AG04449 (cell line): Measurements from ENCODE around the gene CNTN2.

Experiments
- CTCF ChIA-PET: fragments of 350-600 bp; formaldehyde crosslinking; extraction: SDS; loops from one replicate; lab custom pipeline; 2021; ENCODE audit warnings: antibody characterized with exemption; lab: Yijun Ruan, JAX
- POLR2A ChIA-PET: fragments of 400-600, 350-600 bp; formaldehyde crosslinking; extraction: SDS; loops from one replicate; lab custom pipeline; 2020; ENCODE audit warnings: antibody characterized with exemption, inconsistent platforms; lab: Yijun Ruan, JAX
- DNase-seq: peaks from one replicate; pipeline ENCODE4 v3.0.0-alpha.2; 2010; ENCODE audit warnings: low read depth, low spot score
- H3K4me3 ChIP-seq: 2 replicates; pipeline ENCODE4 v1.5.1; 2011; ENCODE audit warnings: low read depth, mild to moderate bottlenecking, control low read depth, low read length
- TF ChIP-seq, protein P1 (sequence below): IDR thresholded peaks from one replicate; pipeline ENCODE4 v1.5.1; 2011; ENCODE audit warnings: mild to moderate bottlenecking, moderate library complexity, low read length, control low read depth, inconsistent platforms; ENCODE audit not compliant: insufficient read depth; ENCODE audit errors: missing control alignments

CNTN2 gene

DNA sequence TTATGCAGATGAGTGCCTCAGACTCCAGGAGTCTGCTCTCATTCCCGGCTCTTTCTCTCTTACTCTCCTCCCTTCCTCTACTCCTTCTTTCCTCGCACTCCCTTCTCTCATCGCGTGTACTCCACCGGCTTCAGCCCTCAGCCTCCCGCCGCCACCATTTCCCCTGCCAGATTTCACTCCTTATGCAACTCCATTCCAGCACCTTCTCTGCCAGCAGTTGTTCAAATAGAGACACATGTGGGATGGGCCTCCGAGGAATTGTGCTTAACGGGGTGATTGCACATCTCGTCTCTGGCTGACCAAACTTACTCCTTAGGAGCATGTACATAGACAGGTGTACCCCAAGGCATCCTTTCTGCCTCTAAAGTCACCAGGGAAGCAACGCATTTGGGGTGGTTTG, 2.1 kb downstream of the CNTN2 start:
- DNase-seq: no peak
- POLR2A ChIA-PET: no interaction called here
- CTCF ChIA-PET: interaction anchor here (2.0 kb wide), 1 partner anchor 16 kb away, joined by 14 read pairs; no protein-coding TSS in a partner anchor
- no peak overlapping the region for H3K4me3 ChIP-seq
- TF ChIP-seq, protein P1, sequence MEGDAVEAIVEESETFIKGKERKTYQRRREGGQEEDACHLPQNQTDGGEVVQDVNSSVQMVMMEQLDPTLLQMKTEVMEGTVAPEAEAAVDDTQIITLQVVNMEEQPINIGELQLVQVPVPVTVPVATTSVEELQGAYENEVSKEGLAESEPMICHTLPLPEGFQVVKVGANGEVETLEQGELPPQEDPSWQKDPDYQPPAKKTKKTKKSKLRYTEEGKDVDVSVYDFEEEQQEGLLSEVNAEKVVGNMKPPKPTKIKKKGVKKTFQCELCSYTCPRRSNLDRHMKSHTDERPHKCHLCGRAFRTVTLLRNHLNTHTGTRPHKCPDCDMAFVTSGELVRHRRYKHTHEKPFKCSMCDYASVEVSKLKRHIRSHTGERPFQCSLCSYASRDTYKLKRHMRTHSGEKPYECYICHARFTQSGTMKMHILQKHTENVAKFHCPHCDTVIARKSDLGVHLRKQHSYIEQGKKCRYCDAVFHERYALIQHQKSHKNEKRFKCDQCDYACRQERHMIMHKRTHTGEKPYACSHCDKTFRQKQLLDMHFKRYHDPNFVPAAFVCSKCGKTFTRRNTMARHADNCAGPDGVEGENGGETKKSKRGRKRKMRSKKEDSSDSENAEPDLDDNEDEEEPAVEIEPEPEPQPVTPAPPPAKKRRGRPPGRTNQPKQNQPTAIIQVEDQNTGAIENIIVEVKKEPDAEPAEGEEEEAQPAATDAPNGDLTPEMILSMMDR: no peak

DNA sequence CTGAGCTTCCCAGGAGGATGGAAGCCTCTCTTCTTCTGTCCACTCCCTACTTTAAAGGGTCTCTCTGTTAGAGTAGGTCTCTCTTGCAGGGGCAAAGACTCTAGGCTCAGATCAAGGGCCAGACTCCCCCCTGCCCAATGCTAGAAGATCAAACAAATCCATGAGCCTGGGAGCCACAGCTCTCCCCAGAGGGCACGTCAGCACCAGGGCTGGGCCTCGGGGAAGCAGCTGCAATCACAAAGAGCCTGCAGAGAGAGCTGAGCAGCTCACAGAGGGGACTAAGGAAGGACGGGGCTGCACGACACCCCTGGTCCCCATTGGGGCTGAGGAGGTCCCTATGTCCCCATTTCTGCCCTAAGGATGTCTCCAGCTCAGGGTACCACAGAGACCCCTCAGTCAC, 3.9 kb downstream of the CNTN2 start:
- ChIA-PET CTCF (interaction anchor here (1.3 kb wide), 1 partner anchor 14 kb away, joined by 16 read pairs; no protein-coding TSS in a partner anchor), POLR2A (no interaction called here)
- no peak for DNase-seq
- TF ChIP-seq, protein P1: no peak
- no peak overlapping the region for H3K4me3 ChIP-seq

DNA sequence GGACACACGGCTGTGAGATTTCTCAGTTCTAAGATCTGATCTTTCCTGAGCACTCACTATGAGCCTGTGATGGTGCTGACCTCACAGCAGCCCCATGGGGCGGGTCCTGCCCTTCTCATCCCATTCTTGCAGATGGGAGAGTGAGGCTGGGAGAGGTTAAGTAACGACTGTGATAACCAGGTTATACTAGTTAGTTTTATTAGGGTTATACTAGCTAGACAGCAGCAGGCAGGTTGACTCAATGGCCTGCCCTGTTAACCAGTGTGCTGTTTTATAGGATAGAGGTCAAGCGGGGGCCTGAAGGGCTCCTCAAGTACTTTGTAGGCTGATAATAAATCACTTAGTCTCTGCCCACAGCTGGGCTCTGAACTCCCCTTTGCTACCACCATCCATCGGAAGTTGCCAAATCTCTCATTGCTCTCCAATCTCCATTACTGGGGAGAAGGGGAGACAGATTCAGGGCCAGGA, 4.8 kb downstream of the CNTN2 start:
- CTCF ChIA-PET: interaction anchor here (0.8 to 7.8 kb wide), 2 partner anchors 14 to 72 kb away, joined by 3 to 90 read pairs; no protein-coding TSS in a partner anchor
- POLR2A ChIA-PET: no interaction called here

DNA sequence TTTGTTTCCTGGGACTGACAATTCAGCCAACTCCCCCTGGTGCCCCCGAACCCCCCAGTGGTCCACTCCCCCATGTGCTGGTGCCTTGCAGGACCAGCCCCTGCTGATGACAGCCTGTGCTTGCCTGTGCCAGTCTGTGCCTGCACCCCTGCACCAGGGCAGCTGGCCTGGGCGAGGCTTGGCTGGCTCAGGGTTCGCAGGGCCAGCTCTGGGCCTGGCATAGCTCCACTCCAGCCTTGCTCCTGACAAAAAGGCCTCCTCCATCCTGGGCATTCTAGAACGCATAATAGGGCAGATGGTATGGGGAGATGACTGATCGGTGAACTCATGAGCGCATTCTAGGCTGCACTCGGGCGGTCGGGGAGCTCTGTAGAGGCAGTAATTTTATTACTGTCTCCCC, 5.4 kb downstream of the CNTN2 start:
- no peak overlapping the region for H3K4me3 ChIP-seq
- ChIA-PET CTCF (interaction anchor here (0.8 to 7.8 kb wide), 3 partner anchors 13 to 72 kb away, joined by 3 to 90 read pairs (median 3); no protein-coding TSS in a partner anchor), POLR2A (no interaction called here)
- TF ChIP-seq, protein P1: no peak
- no peak for DNase-seq

More for the DNA sequence above, 4.8 kb downstream of the CNTN2 start:
- no peak overlapping the region for H3K4me3 ChIP-seq
- DNase-seq: no peak
- TF ChIP-seq, protein P1: no peak

DNA sequence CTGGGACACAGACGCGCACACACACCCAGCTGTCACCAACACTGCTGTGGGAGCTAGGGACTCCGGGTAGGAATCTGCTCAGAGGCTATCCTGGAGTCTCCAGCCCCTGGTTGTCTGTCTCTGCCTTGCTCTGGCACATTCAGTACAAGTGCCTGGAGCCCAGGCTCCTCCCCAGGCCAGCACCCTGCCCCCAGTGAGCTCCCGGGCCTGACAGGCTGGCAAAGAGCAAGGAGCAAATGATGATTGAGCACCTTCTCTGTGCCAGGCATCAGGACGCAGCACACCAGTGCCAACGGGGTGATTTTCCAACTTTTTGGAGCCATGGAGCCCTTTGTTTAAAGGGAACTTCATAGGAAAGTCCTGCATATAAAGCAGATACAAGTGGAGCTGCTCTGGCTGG, 6.5 kb downstream of the CNTN2 start:
- ChIA-PET CTCF (interaction anchor here (0.9 to 7.8 kb wide), 2 partner anchors 11 to 12 kb away, joined by 3 to 90 read pairs; no protein-coding TSS in a partner anchor), POLR2A (no interaction called here)
- H3K4me3 ChIP-seq: no peak overlapping the region
- TF ChIP-seq, protein P1: no peak
- DNase-seq: no peak

DNA sequence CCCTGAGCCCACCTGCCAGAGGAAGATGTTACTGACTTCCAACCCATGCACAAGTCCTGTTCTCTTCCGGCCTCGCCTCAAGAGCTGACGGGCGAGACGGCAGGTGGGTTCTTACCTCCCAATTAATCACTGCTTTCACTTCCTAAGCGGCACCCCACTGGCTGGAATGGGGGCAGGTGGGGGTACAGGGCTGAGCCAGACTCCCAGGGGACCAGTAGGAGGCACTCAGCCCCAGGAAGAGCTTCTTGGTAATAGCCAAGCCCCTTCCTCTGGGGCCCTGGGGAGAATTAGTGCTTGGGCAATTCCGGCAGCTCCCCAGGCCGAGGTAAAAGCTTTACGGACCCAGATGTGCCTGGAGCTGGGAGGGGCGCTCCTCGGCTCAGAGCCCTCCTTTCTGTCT, 9.7 kb downstream of the CNTN2 start:
- no peak overlapping the region for H3K4me3 ChIP-seq
- DNase-seq: no peak
- CTCF ChIA-PET: interaction anchor here (1.2 to 7.8 kb wide), 4 partner anchors 9 to 204 kb away, joined by 3 to 90 read pairs (median 7); no protein-coding TSS in a partner anchor
- TF ChIP-seq, protein P1: no peak
- POLR2A ChIA-PET: no interaction called here
